GM23248 (cell line): ENCODE results near the gene ADAMTS9. TPM values are rescaled to one million over a fixed set of nuclear protein-coding genes. Genes with fewer than 3 reads are reported as not detected.

Source experiments
- DNase-seq: peaks from one replicate; pipeline ENCODE4 v3.0.0-alpha.2; 2015
- H2AFZ ChIP-seq: fragments of 200-600 bp; sonication (generic); 2 replicates; pipeline ENCODE4 v1.6.1; 2016; ENCODE audit warnings: antibody characterized with exemption
- H3F3A ChIP-seq: fragments of 200-600 bp; sonication (generic); 2 replicates; pipeline ENCODE4 v1.6.1; 2016; ENCODE audit warnings: mild to moderate bottlenecking, antibody characterized with exemption, mixed run types; ENCODE audit not compliant: insufficient read depth
- H3K27ac ChIP-seq: fragments of 200-600 bp; sonication (generic); 2 replicates; pipeline ENCODE4 v1.5.1; 2016; ENCODE audit warnings: mild to moderate bottlenecking
- H3K27me3 ChIP-seq: fragments of 200-600 bp; sonication (generic); replicated peaks from 2 replicates; pipeline ENCODE4 v1.6.1; 2016; ENCODE audit warnings: mild to moderate bottlenecking; ENCODE audit not compliant: insufficient read depth
- H3K36me3 ChIP-seq: fragments of 200-600 bp; sonication (generic); 2 replicates; pipeline ENCODE4 v1.6.1; 2016; ENCODE audit warnings: low read depth, mild to moderate bottlenecking
- H3K4me1 ChIP-seq: fragments of 200-600 bp; sonication (generic); 2 replicates; pipeline ENCODE4 v1.6.1; 2016; ENCODE audit warnings: mild to moderate bottlenecking; ENCODE audit not compliant: insufficient read depth
- H3K4me2 ChIP-seq: fragments of 200-600 bp; sonication (generic); one replicate; pipeline ENCODE4 v1.6.1; 2016; ENCODE audit warnings: mild to moderate bottlenecking; ENCODE audit not compliant: unreplicated experiment
- H3K4me3 ChIP-seq: fragments of 200-600 bp; sonication (generic); 2 replicates; pipeline ENCODE4 v1.5.1; 2016; ENCODE audit warnings: mild to moderate bottlenecking
- H3K79me2 ChIP-seq: fragments of 200-600 bp; sonication (generic); 2 replicates; pipeline ENCODE4 v1.6.1; 2016; ENCODE audit warnings: mild to moderate bottlenecking; ENCODE audit not compliant: insufficient read depth
- H3K9ac ChIP-seq: fragments of 200-600 bp; sonication (generic); 2 replicates; pipeline ENCODE4 v1.6.1; 2016; ENCODE audit warnings: mild to moderate bottlenecking
- H3K9me2 ChIP-seq: fragments of 200-600 bp; sonication (generic); 2 replicates; pipeline ENCODE4 v1.6.1; 2016; ENCODE audit warnings: mixed run types, mild to moderate bottlenecking, moderate library complexity; ENCODE audit not compliant: insufficient read depth
- H3K9me3 ChIP-seq: fragments of 200-600 bp; sonication (generic); one replicate; pipeline ENCODE4 v1.6.1; 2017; ENCODE audit warnings: low read depth
- H4K20me1 ChIP-seq: fragments of 200-600 bp; sonication (generic); 2 replicates; pipeline ENCODE4 v1.6.0; 2016; ENCODE audit not compliant: insufficient read depth
- EZH2 ChIP-seq: fragments of 200-600 bp; sonication (generic); IDR thresholded peaks from 2 replicates; pipeline ENCODE4 v1.6.1; 2018; ENCODE audit warnings: antibody characterized with exemption, mild to moderate bottlenecking; ENCODE audit not compliant: insufficient read depth, poor library complexity, severe bottlenecking
- EZH2phosphoT487 ChIP-seq: fragments of 200-600 bp; sonication (generic); IDR thresholded peaks from 2 replicates; pipeline ENCODE4 v1.6.1; 2018; ENCODE audit warnings: antibody characterized with exemption, moderate library complexity, mild to moderate bottlenecking, low read depth; ENCODE audit not compliant: insufficient read depth
- WGBS, 2 experiments: methylation state at CpG; one replicate each; pipeline ENCODE4 v1.1.6; 2015 to 2017; ENCODE audit warnings: low lambda C conversion rate in 2 of 2, low coverage in 1 of 2; ENCODE audit errors: missing lambda C conversion rate in 2 of 2; 5-methylcytosine and 5-hydroxymethylcytosine counted together
- in situ Hi-C: fragments of 300-500 bp; cut with MboI; formaldehyde crosslinking; loops from 2 replicates; pipeline ENCODE4 v1.15.0; 2020
- polyA plus RNA-seq: library from polyadenylated mRNA; unstranded; fragments of >200 nt; fragmentation: Nextera tagmentation; extraction: Ambion mirVana; gene quantifications from 2 replicates; pipeline ENCODE4 v1.2.1, GENCODE V29; 2016
- total RNA-seq: library from RNA; depleted of rRNA; stranded (reverse); fragments of >200 nt; shearing (Covaris generic); gene quantifications from 2 replicates; pipeline ENCODE4 v1.2.3, GENCODE V29; 2014

Gene ADAMTS9
- total and polyA plus RNA-seq, 2 experiments from 2014 or later, result 0.75 to 1.5 TPM

GRCh38 chr3:64717411-64717810 is 29.6 kb upstream of the ADAMTS9 start:
- H4K20me1 ChIP-seq, result no peaks in the 10 kb centered on the region

GRCh38 chr3:64716110-64716710 is 28.4 kb upstream of the ADAMTS9 start:
- H3F3A ChIP-seq, result no peaks in the 10 kb centered on the region
- H3K9me2 ChIP-seq, result no peaks in the 10 kb centered on the region
- DNase-seq, result no peak
- H3K27me3 ChIP-seq, result no peaks in the 10 kb centered on the region
- 78 to 79% methylated on average over 8 of the region's 8 CpGs for WGBS, 2 experiments
- no peak overlapping the region for H3K27ac ChIP-seq
- no peaks in the 10 kb centered on the region for H3K36me3 ChIP-seq
- H3K79me2 ChIP-seq, result no peaks in the 10 kb centered on the region
- in situ Hi-C loops, result no loop called here
- no peaks in the 10 kb centered on the region for H4K20me1 ChIP-seq
- no peak overlapping the region for H3K9ac ChIP-seq
- no peak overlapping the region for H2AFZ ChIP-seq
- no peak overlapping the region for H3K4me2 ChIP-seq
- H3K4me3 ChIP-seq, result no peak overlapping the region
- H3K4me1 ChIP-seq, result no peaks in the 10 kb centered on the region
- no peak for TF ChIP-seq EZH2
- TF ChIP-seq EZH2phosphoT487, result no peak
- no peaks in the 10 kb centered on the region for H3K9me3 ChIP-seq

More at GRCh38 chr3:64717411-64717810, 29.6 kb upstream of the ADAMTS9 start:
- Histone ChIP-seq H3K9ac (no peak overlapping the region), H3K79me2 (no peaks in the 10 kb centered on the region), H3K9me2 (no peaks in the 10 kb centered on the region), H3K27ac (no peak overlapping the region), H2AFZ (no peak overlapping the region), H3K36me3 (no peaks in the 10 kb centered on the region), H3K4me3 (no peak overlapping the region), H3K4me2 (no peak overlapping the region), H3K27me3 (no peaks in the 10 kb centered on the region), H3F3A (no peaks in the 10 kb centered on the region), H3K9me3 (no peaks in the 10 kb centered on the region), H3K4me1 (no peaks in the 10 kb centered on the region)
- in situ Hi-C loops, result no loop called here
- TF ChIP-seq EZH2, result no peak
- no peak for TF ChIP-seq EZH2phosphoT487
- DNase-seq, result no peak
- WGBS, 2 experiments, result 78% methylated on average over 3 of the region's 3 CpGs

- TF ChIP-seq EZH2phosphoT487 (no peak), EZH2 (no peak)
- no peak overlapping the region for H3K9ac ChIP-seq
- no peak overlapping the region for H3K4me3 ChIP-seq
- no peaks in the 10 kb centered on the region for H3K9me2 ChIP-seq
- DNase-seq, result no peak
- H3K4me1 ChIP-seq, result no peaks in the 10 kb centered on the region
- no peak overlapping the region for H3K4me2 ChIP-seq
- no peaks in the 10 kb centered on the region for H4K20me1 ChIP-seq
- no peaks in the 10 kb centered on the region for H3F3A ChIP-seq
- no peaks in the 10 kb centered on the region for H3K9me3 ChIP-seq
- in situ Hi-C loops, result no loop called here
- H3K36me3 ChIP-seq, result no peaks in the 10 kb centered on the region
- 73 to 76% methylated on average over 9 of the region's 9 CpGs for WGBS, 2 experiments
- H3K27me3 ChIP-seq, result no peaks in the 10 kb centered on the region
- H2AFZ ChIP-seq, result no peak overlapping the region
- no peak overlapping the region for H3K27ac ChIP-seq
- no peaks in the 10 kb centered on the region for H3K79me2 ChIP-seq
These were observed 27.6 kb upstream of the ADAMTS9 start for GRCh38 chr3:64715211-64715982.

- no peak overlapping the region for H3K4me2 ChIP-seq
- H3K4me3 ChIP-seq, result no peak overlapping the region
- H3K79me2 ChIP-seq, result no peaks in the 10 kb centered on the region
- no peaks in the 10 kb centered on the region for H3K4me1 ChIP-seq
- in situ Hi-C loops, result no loop called here
- H3K9ac ChIP-seq, result no peak overlapping the region
- DNase-seq, result no peak
- no peaks in the 10 kb centered on the region for H3F3A ChIP-seq
- WGBS, 2 experiments, result 50 to 58% methylated on average over 3 of the region's 3 CpGs
- no peaks in the 10 kb centered on the region for H3K36me3 ChIP-seq
- no peaks in the 10 kb centered on the region for H3K9me3 ChIP-seq
- H3K9me2 ChIP-seq, result no peaks in the 10 kb centered on the region
- no peak overlapping the region for H3K27ac ChIP-seq
- H3K27me3 ChIP-seq, result no peaks in the 10 kb centered on the region
- H4K20me1 ChIP-seq, result no peaks in the 10 kb centered on the region
- H2AFZ ChIP-seq, result no peak overlapping the region
- TF ChIP-seq EZH2phosphoT487 (no peak), EZH2 (no peak)
These were observed 20.7 kb upstream of the ADAMTS9 start for GRCh38 chr3:64708456-64708855.

- in situ Hi-C loops, result no loop called here
- Histone ChIP-seq H3K27me3 (no peaks in the 10 kb centered on the region), H3K9ac (no peak overlapping the region), H3K4me2 (no peak overlapping the region), H3K9me2 (no peaks in the 10 kb centered on the region), H4K20me1 (no peaks in the 10 kb centered on the region), H3K36me3 (no peaks in the 10 kb centered on the region), H2AFZ (no peak overlapping the region), H3K79me2 (no peaks in the 10 kb centered on the region), H3K9me3 (no peaks in the 10 kb centered on the region), H3K27ac (no peak overlapping the region), H3F3A (no peaks in the 10 kb centered on the region), H3K4me1 (no peaks in the 10 kb centered on the region), H3K4me3 (no peak overlapping the region)
- WGBS, 2 experiments, result 52 to 57% methylated on average over 2 of the region's 2 CpGs
- no peak for DNase-seq
- TF ChIP-seq EZH2phosphoT487 (no peak), EZH2 (no peak)
These were observed 18.1 kb upstream of the ADAMTS9 start for GRCh38 chr3:64705946-64706345.
